ENCODE results near the gene RSPH9. TPM values are rescaled to one million over a fixed set of nuclear protein-coding genes. Genes with fewer than 3 reads are reported as not detected.
"Not testable (repeated sequence)": the region's sequence is repeated elsewhere in the genome, so short reads cannot be mapped to it uniquely, and the experiment has no call there.

RSPH9 gene
- polyA plus RNA-seq, 1 donor: 0.51 TPM

- DNase-seq (ENCODE audit: low read depth): peak; percentile 97
Observed at GRCh38 chr6:43629104-43629504, 15.7 kb upstream of the RSPH9 start, which contains the start of gene GTPBP2. Gene GTPBP2, minus strand, starts transcription at chr6:43629264. Its CDS starts 102 bp downstream, at chr6:43629162.

- DNase-seq (ENCODE audit: low read depth): peak; percentile 97
Observed at GRCh38 chr6:43629505-43630300, 15.1 kb upstream of the RSPH9 start.

GRCh38 chr6:43630980-43631619 lies 13.7 kb upstream of the RSPH9 start:
- no peak for DNase-seq (ENCODE audit: low read depth)

DNA sequence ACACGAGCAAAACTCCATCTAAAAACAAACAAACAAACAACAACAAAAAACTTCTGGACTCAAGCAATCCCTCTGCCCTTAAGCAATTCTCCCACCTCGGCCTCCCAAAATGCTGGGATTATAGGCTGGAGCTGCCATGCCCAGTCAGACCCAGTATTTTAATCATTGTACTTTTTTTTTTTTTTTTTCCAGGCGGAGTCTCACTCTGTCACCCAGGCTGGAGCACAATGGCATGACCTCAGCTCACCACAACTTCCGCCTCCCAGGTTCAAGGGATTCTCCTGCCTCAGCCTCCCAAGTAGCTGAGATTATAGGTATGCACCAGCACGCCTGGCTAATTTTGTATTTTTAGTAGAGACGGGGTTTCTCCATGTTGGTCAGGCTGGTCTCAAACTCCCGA lies 11.8 kb upstream of the RSPH9 start:
- DNase-seq (ENCODE audit: low read depth): not testable (repeated sequence)

DNA sequence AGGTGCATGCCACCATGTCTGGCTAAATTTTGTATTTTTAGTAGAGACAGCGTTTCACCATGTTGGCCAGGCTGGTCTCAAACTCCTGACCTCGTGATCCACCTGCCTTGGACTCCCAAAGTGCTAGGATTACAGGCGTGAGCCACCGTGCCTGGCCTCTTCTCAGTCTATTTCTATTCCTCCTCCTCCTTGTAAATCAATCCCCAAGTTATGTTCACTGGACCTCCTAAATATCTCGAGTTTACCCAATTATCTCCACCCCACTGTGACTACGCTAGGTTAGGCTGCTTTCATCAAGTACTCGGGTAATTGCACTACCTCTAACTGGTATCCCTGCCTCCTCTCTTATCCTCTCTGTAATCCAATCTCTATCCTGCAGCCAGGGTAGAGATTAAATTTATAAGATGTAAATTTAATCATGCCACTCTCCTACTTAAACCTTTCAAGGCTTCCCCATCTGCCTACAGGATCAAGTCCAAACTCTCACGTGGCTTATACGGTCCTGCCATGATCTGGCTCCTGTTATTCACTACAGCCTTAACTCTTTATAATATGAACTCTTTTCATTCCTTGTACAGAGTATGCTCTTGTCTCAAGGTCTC lies 10.0 kb upstream of the RSPH9 start:
- DNase-seq (ENCODE audit: low read depth): no peak

DNA sequence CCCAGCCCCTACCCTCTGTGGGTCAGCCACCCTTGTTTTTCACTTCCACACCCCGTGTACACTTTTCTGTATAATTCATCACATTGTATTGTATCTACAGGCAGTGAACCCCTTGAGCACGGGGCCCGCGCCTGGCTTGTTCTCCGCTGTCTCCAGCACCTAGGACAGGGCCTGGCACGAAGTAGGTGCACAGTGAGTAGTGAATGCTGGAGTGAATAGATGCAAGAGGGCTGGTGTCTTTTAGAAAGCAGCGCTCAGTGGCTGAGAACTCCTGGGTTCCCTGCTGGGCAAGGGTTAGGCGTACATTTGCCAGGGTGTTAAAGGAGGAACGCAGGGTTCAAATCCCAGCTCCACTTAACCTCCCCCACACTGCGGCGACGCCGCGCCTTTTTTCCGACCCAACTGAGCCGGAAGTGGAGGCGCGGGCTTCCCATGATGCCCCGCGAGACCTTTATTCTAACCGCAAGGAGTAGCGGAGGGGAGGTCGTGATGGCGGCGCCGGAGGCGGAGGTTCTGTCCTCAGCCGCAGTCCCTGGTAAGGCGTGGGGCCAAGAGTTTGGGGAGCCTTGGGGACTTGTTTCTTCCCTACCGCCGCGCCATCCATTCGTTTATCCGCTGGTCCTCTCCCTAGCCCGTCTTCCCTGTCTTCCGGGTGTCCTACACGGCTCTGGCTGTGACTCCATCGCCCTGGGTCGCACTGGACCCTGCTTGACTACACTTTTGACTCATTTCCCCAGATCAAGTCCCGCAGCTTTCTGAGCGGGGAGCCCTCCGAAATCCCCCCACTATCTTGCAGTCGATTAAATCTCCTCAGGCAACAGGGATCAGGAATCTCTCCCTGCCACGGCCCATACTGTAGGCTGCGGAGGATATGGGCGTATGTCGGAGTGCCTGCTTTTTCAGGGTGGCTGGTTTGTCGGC lies 9.2 kb upstream of the RSPH9 start, which contains the start of gene MAD2L1BP:
Gene MAD2L1BP, plus strand, starts transcription at position 454 of the 921 bp plus-strand sequence. Its CDS starts 36 bp downstream, at position 490.
- peak; percentile 63 for DNase-seq (ENCODE audit: low read depth)

DNA sequence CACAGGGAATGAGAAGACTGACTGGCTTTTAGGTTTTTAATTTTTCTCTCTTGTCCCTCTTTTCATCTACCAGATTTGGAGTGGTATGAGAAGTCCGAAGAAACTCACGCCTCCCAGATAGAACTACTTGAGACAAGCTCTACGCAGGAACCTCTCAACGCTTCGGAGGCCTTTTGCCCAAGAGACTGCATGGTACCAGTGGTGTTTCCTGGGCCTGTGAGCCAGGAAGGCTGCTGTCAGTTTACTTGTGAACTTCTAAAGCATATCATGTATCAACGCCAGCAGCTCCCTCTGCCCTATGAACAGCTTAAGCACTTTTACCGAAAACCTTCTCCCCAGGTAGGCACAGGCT lies 8.6 kb upstream of the RSPH9 start:
- no peak for DNase-seq (ENCODE audit: low read depth)

GRCh38 chr6:43639984-43640800 lies 4.6 kb upstream of the RSPH9 start:
- DNase-seq (ENCODE audit: low read depth): no peak

DNA sequence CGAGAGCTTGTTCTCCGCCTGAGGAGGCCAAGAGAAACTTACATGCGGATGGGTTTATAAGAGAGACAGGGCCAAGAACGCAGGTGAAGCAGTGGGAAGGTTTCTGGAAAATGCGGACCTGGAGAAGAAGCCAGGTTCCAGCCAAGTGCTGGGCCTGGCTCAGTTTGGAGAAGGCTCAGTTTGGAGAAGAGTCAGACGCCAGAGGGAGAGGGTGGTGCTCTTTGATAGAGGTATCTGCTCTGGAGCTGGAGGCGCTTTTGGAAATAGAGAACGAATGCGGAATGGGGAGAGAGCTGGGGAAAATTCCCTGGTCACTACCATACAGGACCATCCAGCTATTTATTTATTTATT lies 753 bp downstream of the RSPH9 start:
- DNase-seq (ENCODE audit: low read depth): no peak

DNA sequence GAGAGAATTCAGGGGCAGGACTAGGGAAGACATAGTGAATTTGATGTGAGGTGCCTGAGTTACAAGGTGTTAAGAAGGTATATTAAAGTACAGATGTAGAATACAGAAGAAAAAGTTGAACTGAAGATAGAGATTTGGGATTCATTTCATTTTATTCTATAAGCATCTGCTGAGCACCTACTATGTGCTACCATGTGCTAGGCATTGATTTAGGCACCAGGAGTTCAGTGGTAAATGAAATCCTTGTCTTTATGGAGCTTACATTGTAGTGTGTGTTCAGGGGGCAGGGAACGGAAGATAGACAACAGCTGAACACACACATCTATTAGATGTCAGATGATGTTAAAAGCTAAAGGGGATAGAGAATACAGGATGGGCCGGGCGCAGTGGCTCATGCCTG lies 2.8 kb downstream of the RSPH9 start:
- DNase-seq (ENCODE audit: low read depth): no peak

DNA sequence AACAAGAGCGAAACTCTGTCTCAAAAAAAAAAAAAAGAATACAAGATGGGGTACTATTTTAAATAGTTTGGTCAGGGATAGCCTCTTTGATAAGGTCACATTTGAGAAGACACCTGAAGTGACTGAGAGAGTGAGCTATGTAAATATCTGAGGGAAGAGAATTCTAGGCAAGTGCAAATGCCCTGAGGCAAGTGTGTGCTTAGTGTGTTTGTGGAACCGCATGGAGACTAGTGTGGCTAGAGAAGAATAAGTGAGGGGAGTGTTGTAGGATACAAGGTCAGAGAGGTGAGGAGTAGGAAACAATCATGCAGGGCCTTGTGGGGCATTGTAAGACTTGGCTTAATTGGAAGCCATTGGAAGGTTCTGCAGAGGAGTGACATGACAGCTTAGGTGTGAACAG lies 3.4 kb downstream of the RSPH9 start:
- no peak for DNase-seq (ENCODE audit: low read depth)

DNA sequence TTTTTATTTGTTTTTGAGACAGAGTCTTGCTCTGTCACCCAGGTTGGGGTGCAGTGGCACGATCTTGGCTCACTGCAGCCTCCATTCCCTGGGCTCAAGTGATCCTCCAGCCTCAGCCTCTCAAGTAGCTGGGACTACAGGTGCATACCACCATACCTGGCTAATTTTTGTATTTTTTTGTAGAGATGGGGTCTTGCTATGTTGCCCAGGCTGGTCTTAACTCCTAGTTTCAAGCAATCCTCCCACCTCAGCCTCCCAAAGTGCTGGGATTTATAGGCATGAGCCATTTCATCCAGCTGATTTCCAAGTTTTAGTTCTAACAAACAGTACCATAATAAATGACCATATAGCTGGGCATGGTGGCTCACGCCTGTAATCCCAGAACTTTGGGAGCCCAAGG lies 8.0 kb downstream of the RSPH9 start:
- not testable (repeated sequence) for DNase-seq (ENCODE audit: low read depth)

DNA sequence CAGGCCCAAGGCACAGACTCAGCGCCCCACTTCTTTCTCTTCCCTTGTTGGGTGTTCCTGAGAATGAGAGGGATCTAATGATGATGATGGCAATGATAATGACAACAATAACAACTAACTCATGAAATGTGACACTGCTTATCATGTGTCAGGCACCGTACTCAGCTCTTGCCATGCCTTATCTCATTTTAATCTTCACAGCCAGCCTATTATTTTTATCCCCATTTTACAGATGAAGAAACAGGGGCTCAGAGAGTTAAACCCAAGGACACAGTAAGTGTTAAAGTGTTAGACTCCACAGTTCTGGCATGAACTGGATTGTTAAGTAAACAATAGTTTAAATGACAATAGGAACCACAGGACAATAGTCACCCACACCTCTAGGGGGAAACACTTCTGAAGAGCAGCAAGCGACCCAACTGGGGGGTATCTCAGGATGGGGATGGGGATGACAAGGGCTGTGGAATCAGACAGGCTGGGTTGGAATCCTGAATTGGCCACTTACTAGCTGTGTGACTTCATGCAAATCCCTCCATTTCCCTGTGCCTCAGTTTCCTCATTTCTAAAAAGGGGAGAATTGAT lies 12.5 kb downstream of the RSPH9 start:
- DNase-seq (ENCODE audit: low read depth): no peak

GRCh38 chr6:43658161-43658560 lies 13.3 kb downstream of the RSPH9 start:
- DNase-seq (ENCODE audit: low read depth): no peak

DNA sequence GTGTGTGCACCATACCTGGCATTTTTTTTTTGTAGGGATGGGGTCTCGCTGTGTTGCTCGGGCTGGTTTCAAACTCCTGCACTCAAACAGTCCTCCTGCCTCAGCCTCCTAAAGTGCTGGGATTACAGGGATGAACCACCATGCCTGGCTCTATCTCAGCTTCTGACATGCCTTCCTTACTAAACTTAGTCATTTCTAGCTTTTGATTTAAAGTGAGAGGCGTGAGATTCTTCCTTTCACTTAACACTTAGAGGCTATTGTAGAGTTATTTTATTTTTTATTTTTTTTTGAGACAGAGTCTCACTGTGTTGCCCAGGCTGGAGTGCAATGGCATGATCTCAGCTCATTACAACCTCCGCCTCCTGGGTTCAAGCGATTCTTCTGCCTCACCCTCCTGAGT lies 18.1 kb downstream of the RSPH9 start:
- not testable (repeated sequence) for DNase-seq (ENCODE audit: low read depth)

DNA sequence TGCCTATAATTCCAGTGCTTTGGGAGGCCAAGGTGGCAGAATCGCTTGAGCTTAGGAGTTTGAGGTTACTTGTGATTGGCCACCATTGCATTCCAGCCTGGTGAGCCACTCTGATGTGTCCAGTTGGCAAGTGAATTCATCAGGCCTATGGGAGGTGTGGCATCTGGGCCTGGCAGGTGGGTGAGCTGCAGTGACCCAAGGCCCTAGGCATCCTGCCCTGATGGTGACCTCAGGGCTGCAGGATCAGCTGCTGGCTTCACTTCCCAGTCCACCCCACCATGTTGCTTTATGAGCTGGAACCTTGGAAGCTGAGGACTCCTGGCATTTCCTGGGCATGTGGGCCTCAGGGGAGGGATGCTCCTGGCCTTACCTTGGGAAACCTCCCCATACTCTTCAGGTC lies 20.5 kb downstream of the RSPH9 start:
- no peak for DNase-seq (ENCODE audit: low read depth)

DNA sequence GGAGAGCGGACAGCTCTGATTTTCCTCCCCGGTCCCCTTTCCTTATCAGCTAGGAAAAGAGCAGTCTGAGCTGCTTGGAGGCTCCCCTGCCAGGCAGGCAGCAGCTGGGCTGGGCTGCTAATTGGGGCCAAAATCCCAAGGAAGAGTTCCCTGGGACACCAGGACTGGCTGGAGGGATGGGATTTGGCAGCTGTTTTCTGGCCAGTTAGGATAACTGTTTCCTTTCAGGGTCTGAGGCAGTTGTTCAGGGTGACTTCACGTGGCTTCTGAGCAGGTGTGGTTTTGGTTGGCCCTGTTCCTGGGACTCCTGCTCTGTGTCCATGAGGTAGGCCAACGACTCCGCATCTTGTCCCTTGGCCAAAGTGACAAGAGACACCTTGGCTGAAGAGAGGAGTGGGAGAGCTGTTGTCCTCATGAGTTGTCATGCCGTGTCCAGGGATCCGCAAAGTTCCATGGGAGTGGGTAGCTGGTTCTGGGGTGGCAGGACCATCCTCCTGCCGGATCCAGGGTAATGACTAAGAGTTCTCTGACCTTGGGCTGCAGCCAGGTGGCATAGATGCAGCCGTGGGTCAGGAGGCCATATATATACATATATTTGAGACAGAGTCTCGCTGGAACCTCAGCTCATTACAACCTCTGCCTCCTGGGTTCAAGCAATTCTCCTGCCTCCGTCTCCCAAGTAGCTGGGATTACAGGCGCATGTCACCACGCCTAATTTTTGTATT lies 21.5 kb downstream of the RSPH9 start:
- no peak for DNase-seq (ENCODE audit: low read depth)

DNA sequence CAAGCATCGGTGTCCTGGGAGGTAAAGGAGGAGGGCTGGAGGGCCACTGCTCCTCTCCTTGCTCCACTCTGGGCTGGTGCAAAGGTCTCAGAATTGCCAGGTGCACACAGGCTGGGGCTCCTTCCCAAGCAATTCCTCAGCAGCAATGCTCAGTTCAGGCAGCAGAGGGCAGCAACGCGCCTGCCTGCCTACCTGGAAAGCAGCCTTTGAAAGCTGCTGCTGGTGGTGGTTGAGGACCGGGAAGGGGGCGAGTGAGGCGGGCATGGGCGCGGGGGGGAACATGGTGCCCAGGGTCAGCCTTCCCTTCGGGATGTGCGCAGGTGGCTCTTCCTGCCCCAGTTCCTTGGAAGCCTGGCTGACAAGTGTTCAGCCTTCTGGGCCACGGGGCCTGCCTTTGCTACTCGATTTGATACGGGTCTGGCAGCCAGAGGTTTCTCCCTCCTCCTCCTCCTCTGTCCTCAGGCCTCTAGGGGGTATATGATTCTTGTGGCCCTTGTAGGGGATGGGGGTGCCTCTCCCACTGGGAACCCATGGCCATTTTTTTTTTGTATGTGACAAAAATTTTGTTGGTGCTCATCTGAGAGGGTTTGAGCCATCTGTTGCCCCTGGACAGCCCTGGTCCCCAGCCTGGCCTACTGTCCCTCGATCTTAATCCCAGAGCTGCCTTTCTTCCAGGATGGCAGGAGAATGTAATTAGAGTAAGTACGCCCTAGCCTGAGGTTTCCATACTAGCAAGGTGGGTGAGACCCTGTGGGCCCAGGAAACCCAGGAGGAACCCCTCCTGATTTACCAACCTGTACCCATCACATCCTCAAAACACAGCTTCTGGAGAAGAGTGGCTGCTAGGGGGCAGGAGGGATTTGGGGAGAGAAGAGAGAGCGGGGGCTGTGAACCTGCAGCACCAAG lies 22.7 kb downstream of the RSPH9 start:
- no peak for DNase-seq (ENCODE audit: low read depth)
